K562 (cell line): ENCODE measurements around the gene POPDC2. TPM values are rescaled to one million over a fixed set of nuclear protein-coding genes. Genes with fewer than 3 reads are reported as not detected.

Experiments
- ASH1L ChIP-seq: fragments of 450-650 bp; IDR thresholded peaks from 2 replicates; pipeline ENCODE4 v1.6.1; 2018; ENCODE audit warnings: borderline replicate concordance, mild to moderate bottlenecking, low read depth; ENCODE audit not compliant: partially characterized antibody
- BACH1 ChIP-seq: fragments of 200-800 bp; sonication (Bioruptor generic); IDR thresholded peaks from 2 replicates; pipeline ENCODE4 v1.6.1; 2016; ENCODE audit warnings: missing genetic modification characterization, missing compliant biosample characterization
- DIDO1 ChIP-seq: fragments of 450-650 bp; IDR thresholded peaks from 2 replicates; pipeline ENCODE4 v1.6.1; 2016; ENCODE audit warnings: low read depth, missing biosample characterization, missing genetic modification characterization
- DPF2 ChIP-seq: fragments of 450-650 bp; IDR thresholded peaks from 2 replicates; pipeline ENCODE4 v1.6.1; 2016
- FOXK1 ChIP-seq: sonication (generic); formaldehyde crosslinking; IDR thresholded peaks from 2 replicates; pipeline ENCODE4 v1.8.0; 2022; ENCODE audit warnings: missing genetic modification reagents, mild to moderate bottlenecking, borderline replicate concordance
- MEF2A ChIP-seq: IDR thresholded peaks from 2 replicates; pipeline ENCODE4 v1.6.1; 2011; ENCODE audit warnings: low read depth, mild to moderate bottlenecking, low read length, moderate library complexity; ENCODE audit not compliant: control insufficient read depth
- MXI1 ChIP-seq: IDR thresholded peaks from 2 replicates; pipeline ENCODE4 v1.6.1; 2011; ENCODE audit warnings: low read depth, mild to moderate bottlenecking, improper control_type of control experiment, low read length
- NFE2 ChIP-seq: IDR thresholded peaks from 2 replicates; pipeline ENCODE4 v1.6.1; 2014; ENCODE audit warnings: antibody characterized with exemption, low read depth
- NFE2L1 ChIP-seq: fragments of 450-650 bp; IDR thresholded peaks from 2 replicates; pipeline ENCODE4 v1.6.1; 2016; ENCODE audit warnings: missing genetic modification characterization, low read depth, mild to moderate bottlenecking, missing compliant biosample characterization, moderate library complexity, borderline replicate concordance
- SIN3B ChIP-seq: fragments of 450-650 bp; IDR thresholded peaks from 2 replicates; pipeline ENCODE4 v1.6.1; 2017; ENCODE audit warnings: low read depth, mild to moderate bottlenecking, moderate library complexity
- SMARCE1 ChIP-seq: fragments of 450-650 bp; IDR thresholded peaks from 2 replicates; pipeline ENCODE4 v1.7.1; 2016; ENCODE audit warnings: mild to moderate bottlenecking
- SOX6 ChIP-seq: fragments of 450-650 bp; IDR thresholded peaks from 2 replicates; pipeline ENCODE4 v1.6.1; 2014; ENCODE audit warnings: mild to moderate bottlenecking
- ZNF124 ChIP-seq: sonication (generic); formaldehyde crosslinking; IDR thresholded peaks from 2 replicates; pipeline ENCODE4 v1.8.1; 2022; ENCODE audit warnings: missing genetic modification reagents
- ZNF316 ChIP-seq: fragments of 450-650 bp; IDR thresholded peaks from 2 replicates; pipeline ENCODE4 v1.6.1; 2016
- ZNF830 ChIP-seq: fragments of 250-450 bp; sonication (Bioruptor Pico); IDR thresholded peaks from 2 replicates; pipeline ENCODE4 v1.5.0; 2021; ENCODE audit warnings: mild to moderate bottlenecking
- polyA plus RNA-seq, 8 experiments: library from polyadenylated mRNA; depleted of rRNA in 4 of 8; stranded (reverse) in 5 of 8; unstranded in 3 of 8; fragments of >200 nt; fragmentation: Nextera tagmentation in 2 of 8; fragmentation: Illumina TruSeq in 1 of 8; extraction: Ambion mirVana in 2 of 8; extraction: Trizol in 1 of 8; gene quantifications; 2 replicates each; pipeline versions ENCODE4 v1.2.1 to v1.2.3, GENCODE V29; 2011 to 2014; ENCODE audit warnings: inconsistent platforms in 1 of 8, missing spikeins in 1 of 8
- total RNA-seq, 7 experiments: library from RNA; depleted of rRNA in 6 of 7; stranded (reverse); fragments of >200 nt in 6 of 7; fragmentation: Illumina TruSeq in 2 of 7; extraction: Trizol in 2 of 7; gene quantifications; 2 replicates each; pipeline versions ENCODE4 v1.2.1 to v1.2.3, GENCODE V29; 2011 to 2021; ENCODE audit warnings: low replicate concordance in 1 of 7
- TF ChIP-seq, protein P1 (sequence below): fragments of 250-450 bp; sonication (Bioruptor Pico); IDR thresholded peaks from 2 replicates; pipeline ENCODE4 v1.5.0; 2020; ENCODE audit warnings: mild to moderate bottlenecking
- TF ChIP-seq, protein P2 (sequence below): sonication (generic); formaldehyde crosslinking; IDR thresholded peaks from 2 replicates; pipeline ENCODE4 v1.8.0; 2022; ENCODE audit warnings: mild to moderate bottlenecking, low read depth, missing genetic modification reagents
- TF ChIP-seq, protein P3 (sequence below): fragments of 150-350 bp; IDR thresholded peaks from 2 replicates; pipeline ENCODE4 v1.6.1; 2014; ENCODE audit warnings: low read depth, mild to moderate bottlenecking, low read length, borderline replicate concordance
- TF ChIP-seq, protein P4 (sequence below): fragments of 200-800 bp; sonication (Bioruptor generic); IDR thresholded peaks from 2 replicates; pipeline ENCODE4 v1.6.1; 2017; ENCODE audit warnings: missing genetic modification characterization, missing compliant biosample characterization
- TF ChIP-seq, protein P5 (sequence below): fragments of 450-650 bp; formaldehyde crosslinking; IDR thresholded peaks from 2 replicates; pipeline ENCODE4 v1.4.0; 2022; ENCODE audit warnings: mild to moderate bottlenecking, moderate library complexity

The POPDC2 gene
- total and polyA plus RNA-seq, 9 of the 15 experiments (the other 6 are each of a cell fraction or from before 2014, with no cell fraction given) = 0.08 to 0.32 (median 0.13) TPM; not detected in 4

DNA sequence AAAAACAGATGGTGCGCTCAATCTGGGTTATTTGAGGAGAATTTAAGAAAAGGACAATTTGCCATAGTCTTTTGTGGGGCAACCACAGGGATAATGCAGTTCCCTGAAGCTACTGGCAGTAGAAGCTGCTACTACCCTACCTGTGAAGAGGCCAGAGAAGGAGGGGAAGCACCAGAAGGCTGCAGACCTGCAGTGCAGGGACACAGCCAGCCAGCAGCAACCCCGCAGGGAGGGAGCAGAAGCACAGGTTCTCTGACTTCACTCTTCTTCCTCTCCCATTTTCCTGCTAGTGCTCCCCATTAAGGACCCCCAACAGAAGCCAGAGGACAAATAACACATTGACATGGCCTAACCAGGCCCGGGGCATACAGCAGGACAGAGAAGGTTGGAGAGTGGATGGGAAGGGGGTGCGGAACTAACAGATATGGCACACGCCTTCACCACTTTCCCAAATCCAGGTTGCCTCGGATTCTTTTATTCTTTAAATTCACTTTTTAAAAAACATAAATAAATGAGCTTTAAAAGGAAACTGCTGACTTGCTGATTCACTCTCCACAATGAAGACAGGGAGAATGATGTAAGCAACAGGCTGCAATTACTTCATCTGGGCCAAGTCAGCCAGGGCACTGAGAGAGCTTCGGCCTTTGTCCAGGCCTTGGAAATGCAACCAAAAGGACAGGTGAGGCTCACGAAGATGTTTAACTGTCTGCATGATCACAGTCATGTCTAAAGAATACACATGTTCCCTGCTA is 30.1 kb downstream of the POPDC2 start (continued):
- TF ChIP-seq, protein P1, sequence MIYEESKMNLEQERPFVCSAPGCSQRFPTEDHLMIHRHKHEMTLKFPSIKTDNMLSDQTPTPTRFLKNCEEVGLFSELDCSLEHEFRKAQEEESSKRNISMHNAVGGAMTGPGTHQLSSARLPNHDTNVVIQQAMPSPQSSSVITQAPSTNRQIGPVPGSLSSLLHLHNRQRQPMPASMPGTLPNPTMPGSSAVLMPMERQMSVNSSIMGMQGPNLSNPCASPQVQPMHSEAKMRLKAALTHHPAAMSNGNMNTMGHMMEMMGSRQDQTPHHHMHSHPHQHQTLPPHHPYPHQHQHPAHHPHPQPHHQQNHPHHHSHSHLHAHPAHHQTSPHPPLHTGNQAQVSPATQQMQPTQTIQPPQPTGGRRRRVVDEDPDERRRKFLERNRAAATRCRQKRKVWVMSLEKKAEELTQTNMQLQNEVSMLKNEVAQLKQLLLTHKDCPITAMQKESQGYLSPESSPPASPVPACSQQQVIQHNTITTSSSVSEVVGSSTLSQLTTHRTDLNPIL = no peak
- TF ChIP-seq FOXK1 (CRISPR knock-in tag) (no peak), ZNF124 (no peak), ASH1L (no peak), DPF2 (no peak), DIDO1 (tag) (no peak), SMARCE1 (no peak), BACH1 (tag) (peak; percentile 47; the same call in 1 of the 2 replicates), MXI1 (no peak), SOX6 (no peak), ZNF830 (no peak), SIN3B (no peak), NFE2 (0 out of 2 replicates have a peak, but pooled peaks have one; percentile 28), MEF2A (no peak), ZNF316 (peak; percentile 96), NFE2L1 (tag) (no peak)
- TF ChIP-seq, protein P2, sequence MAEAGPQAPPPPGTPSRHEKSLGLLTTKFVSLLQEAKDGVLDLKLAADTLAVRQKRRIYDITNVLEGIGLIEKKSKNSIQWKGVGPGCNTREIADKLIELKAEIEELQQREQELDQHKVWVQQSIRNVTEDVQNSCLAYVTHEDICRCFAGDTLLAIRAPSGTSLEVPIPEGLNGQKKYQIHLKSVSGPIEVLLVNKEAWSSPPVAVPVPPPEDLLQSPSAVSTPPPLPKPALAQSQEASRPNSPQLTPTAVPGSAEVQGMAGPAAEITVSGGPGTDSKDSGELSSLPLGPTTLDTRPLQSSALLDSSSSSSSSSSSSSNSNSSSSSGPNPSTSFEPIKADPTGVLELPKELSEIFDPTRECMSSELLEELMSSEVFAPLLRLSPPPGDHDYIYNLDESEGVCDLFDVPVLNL = no peak
- TF ChIP-seq, protein P3, sequence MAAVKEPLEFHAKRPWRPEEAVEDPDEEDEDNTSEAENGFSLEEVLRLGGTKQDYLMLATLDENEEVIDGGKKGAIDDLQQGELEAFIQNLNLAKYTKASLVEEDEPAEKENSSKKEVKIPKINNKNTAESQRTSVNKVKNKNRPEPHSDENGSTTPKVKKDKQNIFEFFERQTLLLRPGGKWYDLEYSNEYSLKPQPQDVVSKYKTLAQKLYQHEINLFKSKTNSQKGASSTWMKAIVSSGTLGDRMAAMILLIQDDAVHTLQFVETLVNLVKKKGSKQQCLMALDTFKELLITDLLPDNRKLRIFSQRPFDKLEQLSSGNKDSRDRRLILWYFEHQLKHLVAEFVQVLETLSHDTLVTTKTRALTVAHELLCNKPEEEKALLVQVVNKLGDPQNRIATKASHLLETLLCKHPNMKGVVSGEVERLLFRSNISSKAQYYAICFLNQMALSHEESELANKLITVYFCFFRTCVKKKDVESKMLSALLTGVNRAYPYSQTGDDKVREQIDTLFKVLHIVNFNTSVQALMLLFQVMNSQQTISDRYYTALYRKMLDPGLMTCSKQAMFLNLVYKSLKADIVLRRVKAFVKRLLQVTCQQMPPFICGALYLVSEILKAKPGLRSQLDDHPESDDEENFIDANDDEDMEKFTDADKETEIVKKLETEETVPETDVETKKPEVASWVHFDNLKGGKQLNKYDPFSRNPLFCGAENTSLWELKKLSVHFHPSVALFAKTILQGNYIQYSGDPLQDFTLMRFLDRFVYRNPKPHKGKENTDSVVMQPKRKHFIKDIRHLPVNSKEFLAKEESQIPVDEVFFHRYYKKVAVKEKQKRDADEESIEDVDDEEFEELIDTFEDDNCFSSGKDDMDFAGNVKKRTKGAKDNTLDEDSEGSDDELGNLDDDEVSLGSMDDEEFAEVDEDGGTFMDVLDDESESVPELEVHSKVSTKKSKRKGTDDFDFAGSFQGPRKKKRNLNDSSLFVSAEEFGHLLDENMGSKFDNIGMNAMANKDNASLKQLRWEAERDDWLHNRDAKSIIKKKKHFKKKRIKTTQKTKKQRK = no peak
- TF ChIP-seq, protein P4, sequence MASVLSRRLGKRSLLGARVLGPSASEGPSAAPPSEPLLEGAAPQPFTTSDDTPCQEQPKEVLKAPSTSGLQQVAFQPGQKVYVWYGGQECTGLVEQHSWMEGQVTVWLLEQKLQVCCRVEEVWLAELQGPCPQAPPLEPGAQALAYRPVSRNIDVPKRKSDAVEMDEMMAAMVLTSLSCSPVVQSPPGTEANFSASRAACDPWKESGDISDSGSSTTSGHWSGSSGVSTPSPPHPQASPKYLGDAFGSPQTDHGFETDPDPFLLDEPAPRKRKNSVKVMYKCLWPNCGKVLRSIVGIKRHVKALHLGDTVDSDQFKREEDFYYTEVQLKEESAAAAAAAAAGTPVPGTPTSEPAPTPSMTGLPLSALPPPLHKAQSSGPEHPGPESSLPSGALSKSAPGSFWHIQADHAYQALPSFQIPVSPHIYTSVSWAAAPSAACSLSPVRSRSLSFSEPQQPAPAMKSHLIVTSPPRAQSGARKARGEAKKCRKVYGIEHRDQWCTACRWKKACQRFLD (CRISPR knock-in tag) = 0 out of 2 replicates have a peak, but pooled peaks have one; percentile 46
- TF ChIP-seq, protein P5, sequence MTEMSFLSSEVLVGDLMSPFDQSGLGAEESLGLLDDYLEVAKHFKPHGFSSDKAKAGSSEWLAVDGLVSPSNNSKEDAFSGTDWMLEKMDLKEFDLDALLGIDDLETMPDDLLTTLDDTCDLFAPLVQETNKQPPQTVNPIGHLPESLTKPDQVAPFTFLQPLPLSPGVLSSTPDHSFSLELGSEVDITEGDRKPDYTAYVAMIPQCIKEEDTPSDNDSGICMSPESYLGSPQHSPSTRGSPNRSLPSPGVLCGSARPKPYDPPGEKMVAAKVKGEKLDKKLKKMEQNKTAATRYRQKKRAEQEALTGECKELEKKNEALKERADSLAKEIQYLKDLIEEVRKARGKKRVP (CRISPR knock-in tag) = no peak
